ENCODE results near the gene CRISPLD2. TPM values are rescaled to one million over a fixed set of nuclear protein-coding genes. Genes with fewer than 3 reads are reported as not detected.

The CRISPLD2 gene
- total and polyA plus RNA-seq, 2 donors from 2014 or later, result 4.8 to 108 TPM

DNA sequence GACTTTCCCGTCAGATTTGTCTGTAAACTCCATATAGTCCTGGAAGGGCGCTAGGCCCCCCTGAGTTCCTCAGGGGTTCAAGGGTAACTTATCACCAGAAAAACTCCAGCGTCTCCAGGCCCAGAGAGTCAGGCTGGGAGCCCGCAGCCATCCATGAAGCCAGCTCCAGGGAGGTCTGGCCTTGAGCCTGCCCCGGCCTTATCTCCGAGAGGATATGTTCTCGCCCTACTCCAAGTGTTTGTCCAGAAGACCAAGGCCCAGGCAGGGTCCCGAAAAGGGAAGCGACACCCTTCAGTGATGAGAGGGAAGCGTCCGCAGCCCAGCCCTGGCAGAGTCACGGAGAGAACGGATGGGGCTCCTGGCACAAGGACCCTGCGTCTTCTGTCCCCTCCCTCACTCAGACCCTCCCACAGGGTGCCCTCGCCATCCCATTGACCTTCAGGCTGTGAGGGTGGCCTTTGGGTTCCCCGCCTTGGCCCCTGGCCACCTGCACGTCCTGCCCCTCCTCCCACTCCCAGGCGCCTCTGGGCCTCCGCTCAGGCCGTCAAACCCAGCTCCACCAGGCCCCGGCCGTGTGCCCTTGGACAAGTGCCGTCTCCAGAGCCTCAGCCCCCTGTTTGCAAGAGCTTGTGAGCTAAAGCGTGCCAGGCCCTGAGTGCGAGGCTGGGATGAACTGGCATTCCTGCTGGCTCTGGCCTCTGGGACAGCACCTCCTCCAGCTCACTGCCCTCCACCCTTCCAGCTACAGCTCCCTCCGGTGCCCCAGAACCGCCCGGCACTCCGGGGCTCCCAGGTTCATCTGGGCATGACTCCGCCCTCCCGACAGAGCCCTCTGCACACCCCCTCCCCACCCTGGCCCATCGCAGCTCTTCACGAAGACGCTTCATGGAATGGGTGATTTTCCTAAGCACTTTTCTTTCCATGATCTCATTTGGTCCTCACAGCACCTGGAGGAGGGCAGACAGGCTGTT is 108.1 kb downstream of the CRISPLD2 start:
- H3K36me3 ChIP-seq (ENCODE audit: control insufficient read depth in 2 of 3, insufficient read depth in 3 of 3, low read length in 3 of 3), result no peaks in the 10 kb centered on the region
- H3K27ac ChIP-seq (ENCODE audit: low read depth in 2 of 2, low read length in 2 of 2), result no peak overlapping the region
- no peaks in the 10 kb centered on the region for H3K9me3 ChIP-seq (ENCODE audit: control insufficient read depth in 2 of 3, insufficient read depth in 1 of 3, low read length in 3 of 3)
- DNase-seq, result no peak
- intact Hi-C loops (cut with DNase I), result no loop called here
- no peak overlapping the region for H3K9ac ChIP-seq (ENCODE audit: low read length in 3 of 3)
- H3K27me3 ChIP-seq (ENCODE audit: control insufficient read depth, insufficient read depth, low read length), result no peaks in the 10 kb centered on the region
- H3K4me1 ChIP-seq (ENCODE audit: control insufficient read depth in 2 of 3, insufficient read depth in 2 of 3, low read depth in 1 of 3, low read length in 3 of 3), result peaks cover 0 to 5% (median 0%) of the 10 kb centered on the region in 3 donors
- TF ChIP-seq, protein P1, sequence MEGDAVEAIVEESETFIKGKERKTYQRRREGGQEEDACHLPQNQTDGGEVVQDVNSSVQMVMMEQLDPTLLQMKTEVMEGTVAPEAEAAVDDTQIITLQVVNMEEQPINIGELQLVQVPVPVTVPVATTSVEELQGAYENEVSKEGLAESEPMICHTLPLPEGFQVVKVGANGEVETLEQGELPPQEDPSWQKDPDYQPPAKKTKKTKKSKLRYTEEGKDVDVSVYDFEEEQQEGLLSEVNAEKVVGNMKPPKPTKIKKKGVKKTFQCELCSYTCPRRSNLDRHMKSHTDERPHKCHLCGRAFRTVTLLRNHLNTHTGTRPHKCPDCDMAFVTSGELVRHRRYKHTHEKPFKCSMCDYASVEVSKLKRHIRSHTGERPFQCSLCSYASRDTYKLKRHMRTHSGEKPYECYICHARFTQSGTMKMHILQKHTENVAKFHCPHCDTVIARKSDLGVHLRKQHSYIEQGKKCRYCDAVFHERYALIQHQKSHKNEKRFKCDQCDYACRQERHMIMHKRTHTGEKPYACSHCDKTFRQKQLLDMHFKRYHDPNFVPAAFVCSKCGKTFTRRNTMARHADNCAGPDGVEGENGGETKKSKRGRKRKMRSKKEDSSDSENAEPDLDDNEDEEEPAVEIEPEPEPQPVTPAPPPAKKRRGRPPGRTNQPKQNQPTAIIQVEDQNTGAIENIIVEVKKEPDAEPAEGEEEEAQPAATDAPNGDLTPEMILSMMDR (IDR thresholded peaks at IDR 0.05; ENCODE audit: borderline replicate concordance, extremely low read depth, insufficient read depth), result no peak
- FAIRE-seq, result no peak
- H3K4me3 ChIP-seq (ENCODE audit: low read length in 3 of 3), result no peak overlapping the region

DNA sequence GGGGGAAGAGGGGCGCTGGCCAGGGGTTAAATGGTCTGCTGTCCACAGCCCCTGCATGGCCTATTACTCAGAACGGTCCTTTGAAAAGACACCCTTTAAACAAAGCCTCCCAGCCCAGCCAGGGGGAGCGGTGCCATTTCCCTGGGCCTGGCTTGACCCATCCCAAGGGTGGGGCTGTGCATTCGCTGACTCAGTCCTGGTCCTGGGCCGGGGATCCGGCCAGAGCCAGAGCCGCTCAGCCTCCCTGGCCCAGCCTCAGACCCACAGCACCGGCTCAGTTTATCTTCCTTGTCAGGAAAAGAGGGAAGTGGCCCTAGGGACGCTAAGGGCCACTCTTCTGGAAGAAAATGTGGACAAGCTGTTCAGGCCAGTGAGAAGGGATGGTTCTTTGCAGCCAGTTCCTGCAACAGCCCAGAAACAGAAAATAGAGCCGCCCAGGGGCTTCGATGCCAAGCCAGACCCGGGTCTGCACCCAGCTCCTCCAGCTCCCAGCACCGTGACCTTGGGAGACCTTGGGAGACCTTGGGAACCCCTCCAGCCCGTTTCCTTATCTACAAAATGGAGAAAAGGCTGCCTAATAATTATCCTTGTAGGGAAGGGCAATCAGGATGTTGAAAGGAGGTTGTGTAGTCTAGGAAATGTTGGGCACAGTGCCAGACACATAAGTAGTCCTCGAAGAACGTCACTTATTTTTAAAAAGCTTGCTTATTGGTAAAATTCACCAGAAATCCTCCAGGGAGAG is 109.1 kb downstream of the CRISPLD2 start:
- H3K27me3 ChIP-seq (ENCODE audit: control insufficient read depth, insufficient read depth, low read length), result no peaks in the 10 kb centered on the region
- no peak overlapping the region for H3K27ac ChIP-seq (ENCODE audit: low read depth in 2 of 2, low read length in 2 of 2)
- no peak overlapping the region for H3K4me3 ChIP-seq (ENCODE audit: low read length in 3 of 3)
- no peak overlapping the region for H3K9ac ChIP-seq (ENCODE audit: low read length in 3 of 3)
- H3K36me3 ChIP-seq (ENCODE audit: control insufficient read depth in 2 of 3, insufficient read depth in 3 of 3, low read length in 3 of 3), result no peaks in the 10 kb centered on the region
- intact Hi-C loops (cut with DNase I), result no loop called here
- H3K9me3 ChIP-seq (ENCODE audit: control insufficient read depth in 2 of 3, insufficient read depth in 1 of 3, low read length in 3 of 3), result no peaks in the 10 kb centered on the region
- TF ChIP-seq, protein P1 (IDR thresholded peaks at IDR 0.05; ENCODE audit: borderline replicate concordance, extremely low read depth, insufficient read depth), result no peak
- H3K4me1 ChIP-seq (ENCODE audit: control insufficient read depth in 2 of 3, insufficient read depth in 2 of 3, low read depth in 1 of 3, low read length in 3 of 3), result peaks cover 0 to 5% (median 0%) of the 10 kb centered on the region in 3 donors
- no peak for FAIRE-seq
- peak in 2 of 5 donors; percentile 52 to 67 for DNase-seq

DNA sequence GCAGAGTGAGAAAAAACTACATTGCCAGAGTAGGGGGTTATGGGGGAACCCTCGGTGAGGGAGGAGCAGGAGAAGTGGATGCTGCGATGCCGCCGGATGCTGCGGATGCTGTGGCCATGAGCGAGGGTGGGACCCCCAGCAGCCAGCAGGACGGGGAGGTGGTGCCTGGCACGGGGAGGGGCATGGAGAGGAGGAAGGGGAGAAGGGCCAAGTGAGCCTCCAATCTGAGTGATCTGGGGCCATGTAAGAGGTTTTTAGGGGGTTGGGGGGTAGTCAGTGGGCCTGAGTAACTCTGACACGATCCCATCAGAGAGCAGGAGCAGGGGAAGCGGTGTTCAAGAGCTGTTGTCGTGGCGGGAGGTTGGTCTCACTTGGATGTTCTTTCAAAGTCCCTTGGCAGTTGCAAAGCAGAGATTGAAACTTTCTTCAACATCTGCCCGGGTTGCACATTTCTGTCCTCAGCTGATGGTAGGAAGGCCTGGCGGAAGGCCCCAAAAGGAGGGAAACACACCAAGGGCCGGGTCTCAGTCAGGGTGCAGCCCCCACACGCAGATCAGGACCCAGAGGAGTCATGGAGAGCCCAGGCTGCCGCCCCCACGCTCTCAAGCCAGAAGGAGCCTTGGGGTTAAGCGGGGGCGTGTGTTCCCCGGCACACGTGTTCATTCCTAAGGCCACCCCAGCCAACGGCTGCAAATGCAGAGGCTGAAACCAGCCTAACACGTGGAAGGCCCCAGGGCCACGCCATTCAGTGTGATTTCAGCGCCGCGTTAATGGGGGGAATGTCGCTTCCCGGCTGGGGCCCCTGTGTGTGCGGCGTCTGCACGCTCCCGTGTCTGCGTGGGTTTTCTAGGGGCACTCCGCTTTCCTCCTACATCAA is 109.9 kb downstream of the CRISPLD2 start:
- Histone ChIP-seq H3K4me3 (ENCODE audit: low read length in 3 of 3) (no peak overlapping the region), H3K9ac (ENCODE audit: low read length in 3 of 3) (no peak overlapping the region), H3K4me1 (ENCODE audit: control insufficient read depth in 2 of 3, insufficient read depth in 2 of 3, low read depth in 1 of 3, low read length in 3 of 3) (peaks cover 0 to 4% (median 0%) of the 10 kb centered on the region in 3 donors), H3K27me3 (ENCODE audit: control insufficient read depth, insufficient read depth, low read length) (no peaks in the 10 kb centered on the region), H3K27ac (ENCODE audit: low read depth in 2 of 2, low read length in 2 of 2) (no peak overlapping the region), H3K9me3 (ENCODE audit: control insufficient read depth in 2 of 3, insufficient read depth in 1 of 3, low read length in 3 of 3) (no peaks in the 10 kb centered on the region), H3K36me3 (ENCODE audit: control insufficient read depth in 2 of 3, insufficient read depth in 3 of 3, low read length in 3 of 3) (no peaks in the 10 kb centered on the region)
- intact Hi-C loops (cut with DNase I), result no loop called here
- FAIRE-seq (no peak), DNase-seq (peak in 3 of 5 donors; percentile 30 to 64 (median 53))
- TF ChIP-seq, protein P1 (IDR thresholded peaks at IDR 0.05; ENCODE audit: borderline replicate concordance, extremely low read depth, insufficient read depth), result no peak

Data from kidney (tissue), 14 donors.